GM21737 (cell line): Measurements from ENCODE around the gene C6.
"Not testable (repeated sequence)": the region's sequence is repeated elsewhere in the genome, so short reads cannot be mapped to it uniquely, and the experiment has no call there.

ENCODE experiments used
- ATAC-seq: cut with Tn5 transposase; IDR thresholded peaks from one replicate; pipeline ENCODE4 v1.9.1; 2021; ENCODE audit warnings: mild to moderate bottlenecking, moderate library complexity; ENCODE audit not compliant: unreplicated experiment

C6 gene

GRCh38 chr5:41213340-41213739 lies at the start of gene C6:
Gene C6, minus strand, starts transcription at chr5:41213532. Its CDS starts 10,302 bp downstream, at chr5:41203230.
- ATAC-seq = no peak

- ATAC-seq = no peak
Measured at GRCh38 chr5:41256400-41256799, 43.1 kb upstream of the C6 start.

DNA sequence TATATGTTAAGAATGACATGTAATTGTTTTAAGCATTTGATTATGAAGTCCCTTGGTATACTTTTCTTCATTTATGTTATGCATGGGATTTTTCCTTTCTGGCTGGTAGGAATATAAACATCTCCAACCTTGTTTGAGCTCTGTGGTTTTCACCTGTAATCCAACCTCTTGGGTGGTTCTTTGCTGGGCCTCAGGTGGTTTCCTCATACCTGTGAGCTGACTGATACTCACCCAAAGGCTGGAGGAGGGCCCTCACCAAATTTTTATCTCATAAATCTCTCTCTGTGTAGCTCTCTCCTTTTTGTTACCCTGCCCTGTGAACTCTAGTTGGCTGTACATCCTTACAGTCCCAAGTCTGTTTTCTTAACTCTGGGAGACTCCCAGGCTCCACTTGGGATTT lies 39.8 kb upstream of the C6 start:
- ATAC-seq = no peak

DNA sequence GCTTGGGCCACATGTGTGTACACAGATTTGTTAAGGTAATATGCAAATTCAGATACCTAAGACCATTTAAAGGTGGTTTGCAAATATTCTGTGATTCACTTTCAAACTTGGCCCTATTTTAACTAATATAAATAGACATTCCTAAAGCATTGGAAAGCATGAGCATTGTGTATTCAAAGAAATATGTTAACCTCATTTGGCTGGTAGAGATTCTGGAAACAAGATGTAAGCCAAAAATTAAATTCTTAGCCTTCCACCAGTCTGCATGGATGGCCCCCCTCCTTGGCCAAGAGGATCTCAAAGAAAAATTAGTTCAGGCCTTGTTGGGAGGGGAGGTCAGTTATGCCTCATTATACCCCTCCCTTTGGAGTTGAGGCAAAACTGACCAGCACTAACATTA lies 38.7 kb upstream of the C6 start:
- ATAC-seq = no peak

- ATAC-seq = no peak
Measured at GRCh38 chr5:41250351-41250987, 37.1 kb upstream of the C6 start.

DNA sequence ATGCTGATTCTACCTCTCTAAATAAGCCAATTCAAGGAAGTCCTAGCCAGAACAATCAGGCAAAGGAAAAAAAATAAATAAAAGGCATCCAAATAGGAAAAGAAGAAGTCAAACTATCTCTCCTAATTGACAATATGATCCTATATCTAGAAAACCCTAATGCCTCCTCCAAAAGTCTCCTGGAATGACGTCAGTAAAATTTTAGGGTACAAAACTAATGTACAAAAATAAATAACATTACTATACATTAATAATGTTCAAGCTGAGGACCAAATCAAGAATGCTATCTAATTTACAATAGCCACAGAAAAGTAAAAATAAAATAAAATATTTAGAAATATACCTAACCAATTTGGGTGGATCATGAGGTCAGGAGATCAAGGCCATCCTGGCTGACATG lies 33.8 kb upstream of the C6 start:
- no peak for ATAC-seq

DNA sequence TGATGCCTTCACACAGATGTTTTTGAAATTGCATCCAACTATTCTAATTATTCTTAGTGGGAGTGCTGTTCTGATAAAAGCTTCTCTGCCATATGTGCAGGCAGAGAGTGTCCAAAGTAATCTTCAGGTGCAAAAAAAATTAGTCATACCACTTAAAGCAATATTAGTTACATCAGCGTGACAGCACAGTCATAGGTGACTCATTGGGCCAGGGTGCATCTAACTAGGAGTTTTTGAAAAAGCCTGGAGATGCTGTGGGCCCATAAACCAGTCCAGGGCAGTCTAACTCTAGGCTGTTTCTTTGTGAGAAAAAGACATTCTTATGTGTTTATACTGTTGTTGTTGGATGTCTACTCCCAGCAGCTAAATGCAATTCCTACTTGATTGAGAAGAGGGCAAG lies 33.0 kb upstream of the C6 start:
- no peak for ATAC-seq

DNA sequence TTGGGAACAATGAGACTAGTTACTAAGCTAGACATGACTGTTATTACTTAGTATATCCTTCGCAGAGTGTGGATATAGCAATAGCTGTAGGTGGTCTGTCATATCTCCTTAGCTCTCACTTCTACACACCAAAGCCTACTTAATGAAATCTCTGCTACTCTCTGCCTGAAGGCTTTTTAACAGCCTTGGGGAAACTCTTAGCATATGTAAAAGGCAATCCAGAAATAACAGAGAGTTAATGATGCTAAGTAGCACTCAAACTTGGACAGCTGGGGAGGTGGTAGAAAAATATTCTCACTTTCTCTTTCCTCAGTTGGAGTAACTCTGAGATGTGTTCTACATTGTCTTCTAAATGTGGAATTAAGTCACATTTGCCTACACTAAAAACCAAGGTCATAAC lies 30.2 kb upstream of the C6 start:
- ATAC-seq = no peak

GRCh38 chr5:41240985-41241384 lies 27.7 kb upstream of the C6 start:
- no peak for ATAC-seq

- no peak for ATAC-seq
Measured at GRCh38 chr5:41240390-41240789, 27.1 kb upstream of the C6 start.

DNA sequence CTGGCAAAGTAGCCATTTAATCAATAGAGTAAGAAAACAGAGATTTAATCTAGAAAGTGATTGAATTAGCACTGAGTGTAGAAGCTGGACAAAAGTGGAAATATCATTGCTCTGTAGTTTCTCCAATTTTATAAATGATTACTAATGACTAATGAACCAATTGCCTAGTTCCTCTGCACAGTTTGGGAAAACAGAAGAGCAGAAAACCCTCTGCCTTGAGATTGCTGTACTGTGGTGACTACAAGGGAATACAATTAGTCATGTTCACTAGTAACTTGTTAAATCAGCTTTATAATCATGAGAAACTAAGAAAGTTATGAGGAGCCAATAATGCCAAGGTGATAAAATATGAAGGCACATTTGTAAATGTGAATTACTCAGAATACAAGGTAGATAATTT lies 21.1 kb upstream of the C6 start:
- no peak for ATAC-seq

DNA sequence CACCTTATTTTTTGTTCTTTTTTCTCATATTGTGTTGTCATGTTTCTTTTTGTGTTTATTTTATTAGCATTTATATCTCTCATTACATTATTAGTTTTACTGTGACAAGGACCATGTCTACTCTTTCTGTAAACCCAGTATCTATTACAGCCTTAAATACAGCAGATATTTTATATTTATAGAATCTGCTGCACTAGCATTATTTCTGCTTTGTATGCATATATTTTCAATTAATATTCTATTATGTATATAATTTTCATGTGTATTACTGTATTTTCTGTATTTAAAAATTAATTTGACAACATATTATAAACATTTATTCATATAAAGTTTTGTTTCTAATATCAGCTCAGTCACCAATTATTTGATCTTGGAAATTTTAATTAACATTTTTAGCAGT lies 19.5 kb upstream of the C6 start:
- ATAC-seq = no peak

DNA sequence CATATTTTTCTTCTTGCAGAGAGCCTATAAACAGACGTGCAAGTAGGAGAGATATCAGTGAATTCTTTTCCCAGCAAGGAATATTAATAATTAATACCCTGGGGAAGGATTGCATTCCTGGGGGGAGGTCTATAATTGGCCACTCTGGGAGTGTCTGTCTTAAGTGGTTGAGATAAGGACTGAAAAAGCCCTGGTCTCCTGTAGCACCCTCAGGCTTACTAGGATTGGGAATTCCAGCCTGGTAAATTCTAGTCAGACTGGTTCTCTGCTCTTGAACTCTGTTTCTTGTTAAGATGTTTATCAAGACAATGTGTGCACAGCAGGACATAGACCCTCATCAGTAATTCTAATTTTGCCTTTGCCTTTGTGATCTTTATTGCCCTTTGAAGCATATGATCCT lies 16.9 kb upstream of the C6 start:
- ATAC-seq = not testable (repeated sequence)

DNA sequence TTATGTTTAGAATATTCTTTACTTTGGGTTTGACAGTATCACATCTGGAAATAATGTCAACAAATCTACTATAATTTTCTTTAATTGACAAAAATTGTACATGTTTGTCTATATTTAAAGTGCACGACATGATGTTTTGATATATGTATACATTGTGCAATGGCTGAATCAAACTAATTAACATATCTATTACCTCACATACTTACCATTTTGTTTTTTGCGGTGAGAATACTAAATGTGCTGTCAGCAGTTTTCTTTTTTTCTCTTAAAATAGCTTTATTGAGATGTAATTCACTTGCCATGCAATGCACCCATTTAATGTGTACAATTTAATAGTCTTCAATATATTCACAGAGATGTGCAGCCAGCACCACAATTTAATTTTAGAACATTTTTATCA lies 10.6 kb upstream of the C6 start:
- no peak for ATAC-seq

DNA sequence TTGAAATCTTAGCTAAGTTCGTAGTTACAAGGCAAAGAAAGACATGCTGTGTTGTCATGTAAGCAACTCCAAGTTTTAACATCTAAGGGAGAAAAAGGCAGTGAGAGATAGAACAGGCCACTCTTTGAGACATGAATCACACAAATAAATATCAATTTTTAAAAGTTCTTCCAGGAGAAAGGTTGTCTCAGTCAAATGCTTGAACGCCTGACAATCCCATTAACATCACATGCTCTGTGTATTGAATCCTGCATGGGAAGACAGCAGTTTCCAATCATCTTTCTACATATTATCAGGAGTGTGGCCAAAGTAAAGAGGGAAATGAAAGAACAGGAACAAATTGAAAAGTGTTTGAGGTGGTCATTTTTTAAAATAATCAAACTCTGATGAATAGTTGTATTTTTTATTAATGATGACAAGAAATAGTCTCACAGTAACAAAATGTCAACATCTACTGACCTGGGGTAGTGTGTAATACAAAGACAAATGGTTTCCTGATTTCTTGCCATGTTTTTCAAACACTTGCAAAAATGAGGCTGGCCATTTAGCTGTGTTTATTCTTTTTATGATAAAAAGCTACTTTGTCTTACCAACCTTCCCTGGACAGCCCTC lies 6.4 kb upstream of the C6 start:
- ATAC-seq = no peak

GRCh38 chr5:41218929-41219657 lies 5.8 kb upstream of the C6 start:
- ATAC-seq = no peak

GRCh38 chr5:41214182-41214581 lies 850 bp upstream of the C6 start:
- no peak for ATAC-seq

- ATAC-seq = no peak
Measured at GRCh38 chr5:41212935-41213334, 397 bp downstream of the C6 start.

- ATAC-seq = no peak
Measured at GRCh38 chr5:41211417-41211816, 1.9 kb downstream of the C6 start.

GRCh38 chr5:41205475-41205874 lies 7.9 kb downstream of the C6 start:
- ATAC-seq = not testable (repeated sequence)

GRCh38 chr5:41203033-41203432 lies 10.3 kb downstream of the C6 start:
- no peak for ATAC-seq

GRCh38 chr5:41201082-41201772 lies 12.1 kb downstream of the C6 start:
- no peak for ATAC-seq
